Islet of Langerhans (tissue), 1 donor: ENCODE data around the gene RIPK3.
"Not testable (repeated sequence)": the region's sequence is repeated elsewhere in the genome, so short reads cannot be mapped to it uniquely, and the experiment has no call there.

ENCODE experiments used
- FAIRE-seq: peaks from one replicate; lab custom pipeline; 2011; peaks lifted over from hg19 to GRCh38; lab: Jason Lieb, UNC

Gene RIPK3

GRCh38 chr14:24339284-24340151 lies at the start of gene RIPK3:
TSS of gene RIPK3 (minus strand) at chr14:24339991. CDS start at chr14:24339826, 165 bp downstream.
- FAIRE-seq: no peak

- FAIRE-seq: no peak
Measured at GRCh38 chr14:24389226-24389848, 49.5 kb upstream of the RIPK3 start.

GRCh38 chr14:24388474-24389179 lies 48.8 kb upstream of the RIPK3 start:
- no peak for FAIRE-seq

GRCh38 chr14:24387579-24387978 lies 47.8 kb upstream of the RIPK3 start:
- FAIRE-seq: not testable (repeated sequence)

- no peak for FAIRE-seq
Measured at GRCh38 chr14:24387009-24387345, 47.2 kb upstream of the RIPK3 start.

- no peak for FAIRE-seq
Measured at GRCh38 chr14:24385524-24385923, 45.7 kb upstream of the RIPK3 start.

- no peak for FAIRE-seq
Measured at GRCh38 chr14:24384169-24384568, 44.4 kb upstream of the RIPK3 start.

GRCh38 chr14:24382064-24382371 lies 42.2 kb upstream of the RIPK3 start:
- FAIRE-seq: no peak

- FAIRE-seq: no peak
Measured at GRCh38 chr14:24381363-24382063, 41.7 kb upstream of the RIPK3 start.

GRCh38 chr14:24379907-24380730 lies 40.3 kb upstream of the RIPK3 start:
- no peak for FAIRE-seq

GRCh38 chr14:24378981-24379906 lies 39.5 kb upstream of the RIPK3 start:
- FAIRE-seq: no peak

GRCh38 chr14:24378327-24378726 lies 38.5 kb upstream of the RIPK3 start:
- no peak for FAIRE-seq

- no peak for FAIRE-seq
Measured at GRCh38 chr14:24377657-24378056, 37.9 kb upstream of the RIPK3 start.

GRCh38 chr14:24377126-24377525 lies 37.3 kb upstream of the RIPK3 start:
- no peak for FAIRE-seq

- no peak for FAIRE-seq
Measured at GRCh38 chr14:24376448-24377070, 36.8 kb upstream of the RIPK3 start.

GRCh38 chr14:24372701-24373416 lies 33.1 kb upstream of the RIPK3 start:
- no peak for FAIRE-seq

- FAIRE-seq: not testable (repeated sequence)
Measured at GRCh38 chr14:24371605-24372004, 31.8 kb upstream of the RIPK3 start.

GRCh38 chr14:24370748-24371147 lies 31.0 kb upstream of the RIPK3 start:
- no peak for FAIRE-seq

GRCh38 chr14:24369907-24370687 lies 30.3 kb upstream of the RIPK3 start:
- FAIRE-seq: no peak
